Neural cell (in vitro differentiated cells): Measurements from ENCODE around the gene RNLS. TPM values are rescaled to one million over a fixed set of nuclear protein-coding genes. Genes with fewer than 3 reads are reported as not detected.

Experiments used
- H2AFZ ChIP-seq: fragments of 200-600, 300-800 bp; sonication (generic), shearing (Covaris generic); 2 replicates; pipeline ENCODE4 v1.6.0; 2014; ENCODE audit warnings: low read depth, mild to moderate bottlenecking, antibody characterized with exemption, low read length, moderate library complexity
- H3F3A ChIP-seq: fragments of 200-600 bp; shearing (Covaris generic); 2 replicates; pipeline ENCODE4 v1.6.1; 2016; ENCODE audit warnings: mild to moderate bottlenecking, moderate library complexity, mixed read lengths, antibody characterized with exemption, low read length; ENCODE audit not compliant: insufficient read depth, poor library complexity, severe bottlenecking
- H3K27ac ChIP-seq: fragments of 200-600, 300-800 bp; sonication (generic), shearing (Covaris generic); 2 replicates; pipeline ENCODE4 v1.5.1; 2014; ENCODE audit warnings: mild to moderate bottlenecking, low read length, moderate library complexity
- H3K27me3 ChIP-seq: fragments of 300-800, 200-600 bp; sonication (generic), shearing (Covaris generic); 2 replicates; pipeline ENCODE4 v1.6.0; 2014; ENCODE audit warnings: mild to moderate bottlenecking, low read depth, low read length, moderate library complexity; ENCODE audit not compliant: insufficient read depth
- H3K36me3 ChIP-seq: fragments of 300-800, 200-600 bp; sonication (generic), shearing (Covaris generic); 2 replicates; pipeline ENCODE4 v1.5.1; 2014; ENCODE audit warnings: mild to moderate bottlenecking, antibody characterized with exemption, low read length, moderate library complexity; ENCODE audit not compliant: insufficient read depth
- H3K4me2 ChIP-seq: fragments of 300-800, 200-600 bp; sonication (generic), shearing (Covaris generic); 2 replicates; pipeline ENCODE4 v1.6.0; 2014; ENCODE audit warnings: mild to moderate bottlenecking, low read length
- H3K4me3 ChIP-seq: fragments of 300-800, 200-600 bp; sonication (generic), shearing (Covaris generic); 2 replicates; pipeline ENCODE4 v1.5.1; 2014; ENCODE audit warnings: mild to moderate bottlenecking, low read length, moderate library complexity
- H3K79me2 ChIP-seq: fragments of 200-600 bp; shearing (Covaris generic); replicated peaks from 2 replicates; pipeline ENCODE4 v1.6.0; 2014; ENCODE audit warnings: mild to moderate bottlenecking, low read length, moderate library complexity; ENCODE audit not compliant: insufficient read depth
- H3K9ac ChIP-seq: fragments of 300-800, 200-600 bp; sonication (generic), shearing (Covaris generic); 2 replicates; pipeline ENCODE4 v1.6.1; 2016; ENCODE audit warnings: mild to moderate bottlenecking, low read length, mixed read lengths
- H3K9me2 ChIP-seq: fragments of 200-600 bp; shearing (Covaris generic); 2 replicates; pipeline ENCODE4 v1.6.1; 2016; ENCODE audit warnings: mild to moderate bottlenecking, low read length, mixed read lengths; ENCODE audit not compliant: insufficient read depth
- H3K9me3 ChIP-seq: fragments of 200-600, 300-800 bp; sonication (generic), shearing (Covaris generic); 2 replicates; pipeline ENCODE4 v1.6.1; 2016; ENCODE audit warnings: mild to moderate bottlenecking, mixed run types, low read length, moderate library complexity, mixed read lengths
- H4K20me1 ChIP-seq: fragments of 200-600 bp; shearing (Covaris generic); 2 replicates; pipeline ENCODE4 v1.6.1; 2016; ENCODE audit warnings: mild to moderate bottlenecking, mixed run types; ENCODE audit not compliant: insufficient read depth
- CTCF ChIP-seq: fragments of 450-650 bp; IDR thresholded peaks from 2 replicates; pipeline ENCODE4 v1.5.1; 2014; ENCODE audit warnings: antibody characterized with exemption, mild to moderate bottlenecking, moderate library complexity; ENCODE audit not compliant: poor library complexity, severe bottlenecking
- EP300 ChIP-seq: fragments of 450-650 bp; conservative IDR thresholded peaks from 2 replicates; pipeline ENCODE4 v1.6.1; 2014; ENCODE audit warnings: antibody characterized with exemption, mild to moderate bottlenecking, moderate library complexity; ENCODE audit not compliant: poor library complexity, severe bottlenecking
- EZH2 ChIP-seq: fragments of 200-600, 300-800 bp; shearing (Covaris generic), sonication (generic); IDR thresholded peaks from 2 replicates; pipeline ENCODE4 v1.6.1; 2014; ENCODE audit warnings: antibody characterized with exemption, low read length, borderline replicate concordance, mild to moderate bottlenecking; ENCODE audit not compliant: insufficient read depth, poor library complexity, severe bottlenecking
- MXI1 ChIP-seq: fragments of 450-650 bp; conservative IDR thresholded peaks from 2 replicates; pipeline ENCODE4 v1.6.1; 2014; ENCODE audit warnings: antibody characterized with exemption, mild to moderate bottlenecking; ENCODE audit not compliant: poor library complexity, severe bottlenecking
- POLR2AphosphoS5 ChIP-seq: IDR thresholded peaks from 2 replicates; pipeline ENCODE4 v1.6.1; 2012
- RAD21 ChIP-seq: fragments of 450-650 bp; conservative IDR thresholded peaks from 2 replicates; pipeline ENCODE4 v1.6.1; 2014; ENCODE audit warnings: antibody characterized with exemption, mild to moderate bottlenecking, moderate library complexity
- REST ChIP-seq: IDR thresholded peaks from 2 replicates; pipeline ENCODE4 v1.6.1; 2012; ENCODE audit warnings: borderline replicate concordance
- SMC3 ChIP-seq: fragments of 450-650 bp; conservative IDR thresholded peaks from 2 replicates; pipeline ENCODE4 v1.6.1; 2014; ENCODE audit warnings: antibody characterized with exemption, mild to moderate bottlenecking, moderate library complexity; ENCODE audit not compliant: poor library complexity
- TAF1 ChIP-seq: IDR thresholded peaks from 2 replicates; pipeline ENCODE4 v1.6.1; 2012; ENCODE audit warnings: low read depth
- polyA plus RNA-seq: library from polyadenylated mRNA; depleted of rRNA; stranded (reverse); fragments of >200 nt; gene quantifications from 2 replicates; pipeline ENCODE4 v1.2.3, GENCODE V29; 2014

Gene RNLS
- polyA plus RNA-seq, 1 donor from 2014 or later, result 0.20 TPM

DNA sequence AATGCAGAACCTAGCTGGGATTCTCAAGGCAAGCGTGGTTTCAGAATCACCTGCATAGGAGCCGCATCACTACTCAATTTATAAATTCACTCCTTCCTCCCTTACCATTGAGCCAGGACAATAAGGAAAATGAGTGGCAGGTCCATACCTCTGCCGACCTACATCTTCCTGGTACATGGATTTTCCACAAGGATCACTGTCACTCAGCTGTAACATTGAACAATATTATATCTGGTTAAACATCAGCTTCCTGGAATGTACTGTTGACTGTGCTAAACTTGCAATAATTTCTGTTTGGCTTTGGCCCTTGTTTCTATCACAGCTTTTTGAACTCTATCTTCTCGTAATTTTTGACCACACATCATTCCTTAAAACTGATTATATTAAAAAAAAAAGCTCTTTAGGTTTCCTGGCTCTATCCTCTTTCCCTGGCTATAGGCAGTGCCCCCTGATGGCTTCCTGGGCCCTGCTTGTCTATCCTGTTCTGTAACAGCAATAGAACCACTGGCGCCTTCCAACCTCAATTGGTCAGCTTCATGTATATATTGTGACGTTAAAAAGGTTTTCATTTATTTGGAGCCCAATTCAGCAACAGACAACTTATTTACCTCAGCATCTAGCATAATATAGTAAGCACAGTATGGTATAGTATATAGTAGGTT lies 59.2 kb downstream of the RNLS start:
- no peaks in the 10 kb centered on the region for H3K9me3 ChIP-seq
- H3F3A ChIP-seq, result no peaks in the 10 kb centered on the region
- no peaks in the 10 kb centered on the region for H3K9me2 ChIP-seq
- H3K79me2 ChIP-seq, result no peaks in the 10 kb centered on the region
- H3K27ac ChIP-seq, result no peak overlapping the region
- no peak overlapping the region for H2AFZ ChIP-seq
- H3K4me3 ChIP-seq, result no peak overlapping the region
- H4K20me1 ChIP-seq, result no peaks in the 10 kb centered on the region
- no peaks in the 10 kb centered on the region for H3K36me3 ChIP-seq
- no peak for TF ChIP-seq CTCF
- TF ChIP-seq MXI1, result no peak
- no peak for TF ChIP-seq EZH2
- TF ChIP-seq RAD21, result no peak
- no peak for TF ChIP-seq EP300
- TF ChIP-seq SMC3, result no peak
- no peak for TF ChIP-seq REST
- TF ChIP-seq TAF1, result no peak
- no peak for TF ChIP-seq POLR2AphosphoS5
- no peaks in the 10 kb centered on the region for H3K27me3 ChIP-seq
- H3K9ac ChIP-seq, result no peak overlapping the region
- H3K4me2 ChIP-seq, result no peak overlapping the region

GRCh38 chr10:88522715-88523114 lies 60.4 kb downstream of the RNLS start:
- no peaks in the 10 kb centered on the region for H4K20me1 ChIP-seq

More at GRCh38 chr10:88522715-88523114, 60.4 kb downstream of the RNLS start:
- Histone ChIP-seq H3F3A (no peaks in the 10 kb centered on the region), H3K27me3 (no peaks in the 10 kb centered on the region), H3K27ac (no peak overlapping the region), H3K4me2 (no peak overlapping the region), H3K79me2 (no peaks in the 10 kb centered on the region), H3K9me3 (no peaks in the 10 kb centered on the region), H3K9ac (no peak overlapping the region), H3K4me3 (no peak overlapping the region), H3K36me3 (no peaks in the 10 kb centered on the region), H2AFZ (no peak overlapping the region), H3K9me2 (no peaks in the 10 kb centered on the region)
- no peak for TF ChIP-seq EP300
- no peak for TF ChIP-seq REST
- no peak for TF ChIP-seq CTCF
- TF ChIP-seq SMC3, result no peak
- TF ChIP-seq EZH2, result no peak
- TF ChIP-seq TAF1, result no peak
